Smooth muscle cell of trachea (primary cell): ENCODE results near the gene PAM. TPM values are rescaled to one million over a fixed set of nuclear protein-coding genes. Genes with fewer than 3 reads are reported as not detected.

Experiments
- total RNA-seq: library from RNA; depleted of rRNA; stranded (reverse); fragments of >200 nt; gene quantifications from 2 replicates; pipeline ENCODE4 v1.2.1, GENCODE V29; 2014

PAM gene
- 364 and 504 TPM in 2 replicates for total RNA-seq

GRCh38 chr5:102754767-102755431 lies at the start of gene PAM:
Gene PAM (plus strand): TSS chr5:102755305. CDS start chr5:102866196, 110,891 bp downstream.

